Prostate gland (tissue), 2 donors: ENCODE results near the gene FBN2.

ENCODE experiments used
- CTCF ChIP-seq, 4 experiments: fragments of 200-600 bp in 2 of 4; fragments of 450-650 bp in 2 of 4; sonication (generic) in 2 of 4; IDR thresholded peaks; 1 replicate in 3 of 4; 2 replicates in 1 of 4; pipeline ENCODE4 v1.5.1; 2016 to 2019; ENCODE audit warnings: antibody characterized with exemption in 4 of 4, mild to moderate bottlenecking in 2 of 4, moderate library complexity in 2 of 4
- POLR2A ChIP-seq: fragments of 450-650 bp; IDR thresholded peaks from one replicate; pipeline ENCODE4 v1.6.1; 2016; ENCODE audit warnings: antibody characterized with exemption, mild to moderate bottlenecking

DNA sequence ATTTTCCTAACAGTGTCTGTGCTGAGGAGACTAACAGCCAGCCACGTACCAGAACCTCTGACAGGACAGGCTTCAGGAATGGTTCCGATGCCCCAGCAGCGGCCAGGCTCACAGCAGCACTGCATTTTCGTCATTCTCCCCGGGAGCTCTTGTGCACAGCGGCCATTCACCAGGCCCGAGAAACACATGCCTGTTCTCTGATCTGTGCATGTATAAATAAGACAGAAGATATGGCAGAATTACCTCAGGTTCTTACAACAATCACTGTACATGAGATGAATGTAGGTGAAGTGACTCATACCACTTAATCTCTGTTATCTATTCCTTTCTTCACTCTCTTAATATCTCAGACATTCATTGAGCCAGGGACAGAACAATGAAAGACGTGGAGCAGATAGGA is 143.0 kb downstream of the FBN2 start:
- TF ChIP-seq POLR2A (no peak), CTCF (IDR thresholded peaks at IDR 0.05) (no peak)
